A549 treated with Mapracorat at 1 μM for 4 hours (cell line): ENCODE results near the gene ADAMTSL4. TPM values are rescaled to one million over a fixed set of nuclear protein-coding genes. Genes with fewer than 3 reads are reported as not detected.

ENCODE experiments used
- total RNA-seq: library from RNA; stranded (reverse); fragments of 200-300 nt; extraction: Qiagen RNA extraction; gene quantifications from 5 replicates; pipeline ENCODE4 v1.2.3, GENCODE V29; 2022

The ADAMTSL4 gene
- total RNA-seq = 4.3 to 8.1 TPM (median 6.8 TPM) in 5 replicates

GRCh38 chr1:150548632-150549495, at the start of gene ADAMTSL4:
Gene ADAMTSL4 (plus strand): TSS chr1:150549408. CDS start chr1:150552289, 2,881 bp downstream.

GRCh38 chr1:150507912-150508864, 41.0 kb upstream of the ADAMTSL4 start, which contains the start of gene ECM1:
Gene ECM1 (plus strand): TSS chr1:150508109. CDS start chr1:150508210, 101 bp downstream.

DNA sequence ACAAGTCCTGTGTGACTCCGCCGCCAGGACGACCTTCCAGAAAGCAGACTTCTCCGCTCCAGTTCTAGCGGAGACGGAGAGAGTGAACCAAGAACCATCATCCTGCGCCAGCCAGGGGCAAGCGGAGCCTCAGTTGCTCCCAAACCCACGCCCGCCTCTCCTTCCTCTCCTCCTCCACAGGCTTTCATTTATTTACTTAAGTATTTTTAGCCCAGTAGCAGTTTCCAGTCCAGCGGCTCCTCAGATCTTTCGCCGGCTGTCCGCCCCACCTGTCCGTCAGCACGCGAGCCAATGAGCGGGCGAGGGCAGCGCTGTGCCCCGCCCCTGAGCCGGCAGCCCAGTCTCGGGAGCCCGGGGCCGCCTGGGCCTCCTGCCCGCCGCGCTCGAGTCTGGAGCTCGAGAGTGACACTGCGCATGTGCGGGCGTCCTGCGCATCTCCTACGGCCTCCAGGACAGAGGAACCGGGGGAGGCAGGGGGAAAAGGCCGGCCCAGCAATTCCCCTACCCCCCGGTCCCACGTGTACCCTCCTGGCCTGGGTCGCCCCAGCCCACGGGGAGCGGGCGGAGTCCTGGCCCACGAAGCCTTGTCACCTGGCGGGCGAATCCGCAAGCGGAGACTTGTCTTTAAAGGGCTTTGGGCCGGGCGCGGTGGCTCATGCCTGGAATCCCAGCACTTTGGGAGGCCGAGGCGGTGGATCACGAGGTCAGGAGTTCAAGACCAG, 33.7 kb upstream of the ADAMTSL4 start, which contains the start of gene FALEC:
FALEC (plus strand) TSS at position 425 of the 722 bp plus-strand sequence.

DNA sequence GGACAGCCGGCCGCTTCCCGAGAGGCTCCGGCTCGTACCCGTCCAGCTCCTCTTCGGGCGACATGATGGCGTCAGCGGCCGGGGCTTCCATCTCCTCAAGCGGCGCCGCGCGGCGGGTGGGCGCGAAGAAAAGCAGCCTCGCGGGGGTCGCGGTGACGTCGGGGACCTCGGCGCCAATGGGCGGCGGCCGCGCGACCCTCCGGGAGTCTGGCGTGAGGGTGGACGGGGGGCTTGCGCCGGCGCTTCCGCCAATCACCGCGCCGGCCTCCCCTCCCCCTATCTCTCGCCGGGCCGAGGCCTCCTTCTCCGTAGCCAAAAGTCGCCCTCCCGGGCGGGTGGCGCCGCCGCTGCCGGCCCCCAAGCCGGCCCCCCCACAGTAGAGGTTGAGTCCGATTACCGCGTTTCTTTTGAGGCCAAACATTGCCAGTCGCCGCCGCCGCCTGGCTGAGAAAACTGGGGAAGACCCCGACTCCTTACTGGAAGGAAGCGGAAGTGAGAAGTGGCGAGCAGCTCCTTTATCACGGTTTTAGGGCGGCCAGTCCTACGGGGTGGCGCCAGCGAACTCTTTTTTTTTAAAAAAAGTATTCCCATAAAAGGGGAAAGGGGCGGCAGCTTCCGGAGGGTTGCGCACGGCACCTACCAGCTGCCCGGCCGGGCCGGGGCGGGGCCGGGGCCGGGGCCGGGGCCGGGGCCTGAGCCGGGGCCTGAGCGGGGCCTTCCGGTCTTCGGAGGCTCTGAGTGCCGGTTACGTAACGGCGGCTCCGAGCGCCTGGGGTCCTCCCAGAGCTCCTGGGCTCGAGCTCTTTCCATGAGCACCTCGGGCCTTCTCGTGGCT, 30.1 kb downstream of the ADAMTSL4 start, which contains the start of gene MCL1:
MCL1 (minus strand) TSS at position 501 of the 835 bp plus-strand sequence; CDS start at position 421, 80 bp downstream.

Other genes with a start within 250 kb of the ADAMTSL4 start
- 49.0 to 58.7 TPM (median 55.8 TPM) in 5 replicates for gene PRPF3, start 227.9 kb upstream of the ADAMTSL4 start, total RNA-seq
- 11.6 to 14.2 TPM (median 13.6 TPM) in 5 replicates for gene RPRD2, start 185.3 kb upstream of the ADAMTSL4 start, total RNA-seq
- 19.2 to 22.0 TPM (median 20.3 TPM) in 5 replicates for gene TARS2, start 62.0 kb upstream of the ADAMTSL4 start, total RNA-seq
- 1.8 to 2.1 TPM (median 2.0 TPM) in 5 replicates for gene ECM1, start 41.3 kb upstream of the ADAMTSL4 start, total RNA-seq
- gene FALEC, start 33.7 kb upstream of the ADAMTSL4 start, total RNA-seq = 0.29 TPM in 1 of 5 replicates, not detected in the others
- 220 to 303 TPM (median 284 TPM) in 5 replicates for gene MCL1, start 30.2 kb downstream of the ADAMTSL4 start, total RNA-seq
- gene ENSA, start 80.2 kb downstream of the ADAMTSL4 start, total RNA-seq = 133 to 151 TPM (median 137 TPM) in 5 replicates
- gene GOLPH3L, start 147.7 kb downstream of the ADAMTSL4 start, total RNA-seq = 12.7 to 16.7 TPM (median 15.3 TPM) in 5 replicates
- gene HORMAD1, start 171.5 kb downstream of the ADAMTSL4 start, total RNA-seq = 7.2 to 10.0 TPM (median 7.5 TPM) in 5 replicates
- gene CTSS, start 216.4 kb downstream of the ADAMTSL4 start, total RNA-seq = 14.2 to 18.5 TPM (median 14.4 TPM) in 5 replicates